ENCODE results near the gene UPK3BL1.
"Not testable (repeated sequence)": the region's sequence is repeated elsewhere in the genome, so short reads cannot be mapped to it uniquely, and the experiment has no call there.

Gene UPK3BL1

DNA sequence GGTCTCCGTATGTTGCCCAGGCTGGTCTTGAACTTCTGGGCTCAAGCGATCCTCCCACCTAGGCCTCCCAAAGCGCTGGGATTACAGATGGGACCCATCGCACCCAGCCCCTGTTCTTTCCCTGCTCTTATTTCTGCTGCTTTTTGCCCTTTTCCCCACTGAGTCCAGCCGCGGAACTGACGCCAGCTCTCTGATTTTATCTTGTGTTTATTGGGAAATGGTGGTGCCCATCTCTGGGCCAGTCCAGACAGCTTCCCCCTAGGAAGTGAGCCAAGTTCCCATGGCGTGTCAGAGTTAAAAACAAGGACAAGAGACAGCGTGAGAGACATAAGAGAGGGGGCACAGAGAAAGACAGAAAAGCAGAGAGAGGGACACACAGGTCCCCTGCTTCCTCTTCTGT is 12.0 kb downstream of the UPK3BL1 start:
- H3K4me3 ChIP-seq (ENCODE audit: low read depth, low read length) = not testable (repeated sequence)

DNA sequence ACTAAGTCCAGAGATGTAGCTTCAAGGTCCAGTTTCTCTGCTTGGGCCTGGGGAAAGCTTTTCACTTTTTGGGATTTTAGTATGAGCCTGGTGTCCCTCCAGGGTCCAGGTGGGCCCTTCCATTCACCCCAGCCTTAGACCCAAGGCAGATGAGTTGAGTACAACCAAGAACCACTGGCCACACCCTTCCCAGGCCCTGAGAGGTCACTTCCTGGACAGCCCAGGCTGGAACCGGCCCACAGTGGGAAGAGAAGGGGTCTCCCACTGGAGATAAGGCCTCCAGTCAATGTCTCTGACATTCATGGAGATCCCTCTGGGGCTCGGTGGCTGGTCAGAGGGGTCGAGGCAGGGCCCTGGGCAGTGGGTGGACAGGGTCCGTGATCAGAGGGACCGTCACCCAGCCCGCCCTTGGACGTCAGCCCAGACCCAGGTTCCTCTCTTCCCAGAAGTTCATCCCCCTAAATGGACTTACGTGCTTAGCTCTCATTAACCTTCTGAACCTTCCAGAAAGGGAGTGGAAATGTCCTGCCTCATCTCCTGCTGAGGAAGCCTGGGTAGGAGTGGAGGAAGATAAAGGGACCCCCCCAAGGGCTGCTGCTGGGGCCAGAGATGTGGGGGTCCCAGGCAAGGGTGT is 15.2 kb downstream of the UPK3BL1 start:
- not testable (repeated sequence) for H3K4me3 ChIP-seq (ENCODE audit: low read depth, low read length)

- not testable (repeated sequence) for H3K4me3 ChIP-seq (ENCODE audit: low read depth, low read length)
These were observed 24.5 kb downstream of the UPK3BL1 start for GRCh38 chr7:102618122-102618521.

DNA sequence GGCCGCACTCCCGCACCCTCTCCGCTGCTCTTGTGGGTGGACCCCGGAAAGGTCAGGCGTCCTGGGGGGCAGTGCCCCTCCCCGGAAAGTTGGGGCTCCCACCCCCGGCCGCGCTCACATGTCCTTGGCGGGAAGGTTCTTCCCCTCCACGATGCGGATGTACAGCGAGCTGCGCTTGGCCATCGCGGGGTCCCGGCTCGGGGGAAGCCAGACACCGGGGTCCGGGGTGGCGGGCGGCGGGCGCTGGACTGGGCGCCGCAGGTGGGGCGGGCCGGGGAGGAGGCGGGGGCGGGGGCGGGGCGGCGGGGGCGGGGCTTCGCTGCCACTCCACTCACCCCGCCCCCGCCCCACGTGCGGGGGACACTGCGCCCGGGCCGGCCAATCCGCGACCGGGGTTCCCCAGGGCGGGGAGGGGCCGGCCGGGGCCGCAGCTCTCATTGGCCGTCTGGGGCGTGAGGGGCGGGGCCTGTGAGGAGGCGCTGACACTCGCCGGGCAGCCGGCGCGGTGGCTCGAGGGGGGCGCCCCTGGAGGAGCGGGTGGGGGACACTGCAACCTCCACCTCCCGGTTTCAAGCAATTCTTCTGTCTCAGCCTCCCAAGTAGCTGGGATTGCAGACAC is 26.0 kb downstream of the UPK3BL1 start, which contains the start of gene RASA4:
Gene RASA4 (minus strand): TSS at position 250 of the 619 bp plus-strand sequence. CDS start 67 bp downstream, at position 183.
- not testable (repeated sequence) for H3K4me3 ChIP-seq (ENCODE audit: low read depth, low read length)

- not testable (repeated sequence) for H3K4me3 ChIP-seq (ENCODE audit: low read depth, low read length)
These were observed 26.7 kb downstream of the UPK3BL1 start for GRCh38 chr7:102615930-102616329.

DNA sequence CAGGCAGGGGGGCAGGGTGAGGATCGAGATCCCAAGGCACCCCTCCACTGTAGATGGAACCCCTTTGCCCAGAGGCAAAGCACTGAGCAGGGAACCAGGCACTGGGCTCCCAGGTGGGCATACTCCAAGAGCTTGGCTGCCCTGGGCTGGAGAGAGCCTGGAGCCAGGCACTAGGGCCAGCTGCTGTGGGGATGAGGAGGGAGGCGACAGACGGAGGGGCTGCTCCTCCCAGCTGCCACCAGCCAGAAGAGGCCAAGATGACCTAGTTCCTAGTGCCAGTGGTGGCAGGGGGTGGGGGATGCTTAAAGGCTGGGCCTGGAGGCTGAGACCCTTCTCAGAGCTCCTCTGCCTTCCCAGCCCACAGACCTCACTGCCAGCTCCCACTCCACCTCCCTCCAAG is 27.7 kb downstream of the UPK3BL1 start:
- H3K4me3 ChIP-seq (ENCODE audit: low read depth, low read length) = not testable (repeated sequence)

DNA sequence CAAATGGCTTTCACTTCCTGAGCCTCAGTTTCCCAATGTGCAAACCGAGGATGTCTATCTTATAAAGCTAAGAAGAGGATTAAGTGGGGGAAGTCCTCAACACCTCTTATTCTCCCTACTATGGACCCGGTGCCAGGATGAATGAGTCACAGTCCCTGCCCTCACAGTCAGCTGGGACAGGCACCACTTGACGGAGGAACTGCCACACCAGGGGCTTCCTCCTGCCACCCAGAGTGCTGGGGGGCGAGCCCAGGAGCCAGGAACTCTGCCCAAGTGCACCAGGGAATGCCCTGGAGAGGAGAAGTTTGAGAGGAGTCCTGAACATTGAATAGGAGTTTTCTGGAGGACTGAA is 28.3 kb downstream of the UPK3BL1 start:
- H3K4me3 ChIP-seq (ENCODE audit: low read depth, low read length) = not testable (repeated sequence)

- H3K4me3 ChIP-seq (ENCODE audit: low read depth, low read length) = not testable (repeated sequence)
These were observed 28.8 kb downstream of the UPK3BL1 start for GRCh38 chr7:102613575-102614345.

GRCh38 chr7:102611675-102612325 is 30.8 kb downstream of the UPK3BL1 start:
- not testable (repeated sequence) for H3K4me3 ChIP-seq (ENCODE audit: low read depth, low read length)

GRCh38 chr7:102611013-102611674 is 31.4 kb downstream of the UPK3BL1 start:
- H3K4me3 ChIP-seq (ENCODE audit: low read depth, low read length) = not testable (repeated sequence)

GRCh38 chr7:102610441-102610840 is 32.1 kb downstream of the UPK3BL1 start:
- not testable (repeated sequence) for H3K4me3 ChIP-seq (ENCODE audit: low read depth, low read length)

GRCh38 chr7:102609734-102610133 is 32.9 kb downstream of the UPK3BL1 start:
- H3K4me3 ChIP-seq (ENCODE audit: low read depth, low read length) = not testable (repeated sequence)

DNA sequence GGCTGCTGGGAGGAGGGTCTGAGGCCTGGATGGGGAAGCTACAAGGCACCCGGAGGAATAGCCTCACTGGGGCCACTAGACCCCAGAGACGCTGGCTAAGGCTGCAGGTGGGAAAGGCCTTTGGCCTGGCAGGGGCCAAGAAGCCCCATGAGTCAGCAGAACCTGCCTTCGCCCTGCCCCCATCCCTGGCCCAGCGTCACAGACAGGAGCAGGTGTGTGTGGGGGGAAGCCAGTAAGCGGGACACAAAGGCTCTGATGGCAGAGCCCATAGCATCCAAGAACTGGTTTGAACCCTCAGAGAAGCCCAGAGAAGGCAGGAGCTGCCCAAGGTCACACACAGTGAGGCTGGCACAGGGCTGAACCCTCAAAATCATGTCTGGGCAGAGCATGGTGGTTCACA is 35.7 kb downstream of the UPK3BL1 start:
- not testable (repeated sequence) for H3K4me3 ChIP-seq (ENCODE audit: low read depth, low read length)

GRCh38 chr7:102604431-102605145 is 38.0 kb downstream of the UPK3BL1 start:
- H3K4me3 ChIP-seq (ENCODE audit: low read depth, low read length) = not testable (repeated sequence)

- H3K4me3 ChIP-seq (ENCODE audit: low read depth, low read length) = not testable (repeated sequence)
These were observed 40.3 kb downstream of the UPK3BL1 start for GRCh38 chr7:102602317-102602716.

- not testable (repeated sequence) for H3K4me3 ChIP-seq (ENCODE audit: low read depth, low read length)
These were observed 42.9 kb downstream of the UPK3BL1 start for GRCh38 chr7:102599699-102600098.

DNA sequence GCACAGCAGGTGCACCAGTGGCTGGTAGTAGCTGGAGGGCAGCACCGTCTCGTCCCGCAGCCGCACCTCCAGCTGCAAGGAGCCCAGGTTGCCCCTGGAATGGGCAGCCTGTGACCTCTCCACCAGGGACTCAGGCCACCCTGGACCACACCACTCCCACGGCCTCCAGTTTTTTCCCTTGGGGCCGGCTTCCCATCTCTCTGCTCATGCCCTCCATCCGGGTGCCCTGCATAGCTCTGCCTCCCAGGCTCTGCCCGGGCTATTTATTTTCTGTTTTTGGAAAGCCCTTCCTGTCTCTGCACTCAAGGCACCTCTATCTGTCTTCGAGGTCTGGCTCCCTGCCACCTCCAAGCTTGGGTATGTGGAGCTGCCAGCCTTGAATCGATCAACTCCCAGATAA is 46.6 kb downstream of the UPK3BL1 start:
- not testable (repeated sequence) for H3K4me3 ChIP-seq (ENCODE audit: low read depth, low read length)

GRCh38 chr7:102593637-102594334 is 48.8 kb downstream of the UPK3BL1 start:
- not testable (repeated sequence) for H3K4me3 ChIP-seq (ENCODE audit: low read depth, low read length)

DNA sequence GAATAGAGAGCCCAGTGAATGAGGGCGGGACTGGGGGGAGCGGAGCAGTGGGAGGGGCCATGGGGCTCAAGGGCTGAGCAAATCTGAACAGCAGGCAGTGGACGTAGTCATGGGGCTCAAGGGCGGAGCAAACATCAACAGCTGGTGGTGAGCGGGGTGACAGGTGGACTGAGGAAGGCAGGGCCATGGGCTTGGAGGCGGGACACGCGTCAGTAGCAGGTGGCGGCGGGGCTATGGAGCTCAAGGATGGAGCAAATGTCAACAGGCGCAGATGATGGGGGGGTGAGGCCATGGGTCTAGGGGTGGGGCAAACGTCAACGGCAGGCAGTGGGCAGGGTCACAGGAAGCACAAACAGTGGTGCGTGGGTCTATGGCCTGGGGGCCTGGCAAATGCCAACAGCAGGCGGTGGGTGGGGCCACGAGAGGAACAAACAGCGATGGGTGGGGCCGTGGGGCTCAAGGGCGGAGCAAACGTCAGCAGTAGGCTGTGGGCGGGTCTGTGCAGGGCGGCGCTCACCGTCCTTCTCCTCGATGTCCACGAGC is 50.0 kb downstream of the UPK3BL1 start:
- H3K4me3 ChIP-seq (ENCODE audit: low read depth, low read length) = not testable (repeated sequence)

GRCh38 chr7:102589857-102590256 is 52.7 kb downstream of the UPK3BL1 start:
- not testable (repeated sequence) for H3K4me3 ChIP-seq (ENCODE audit: low read depth, low read length)
